Left lobe of liver (tissue), 2 donors: Measurements from ENCODE around the gene FBXO9. TPM values are rescaled to one million over a fixed set of nuclear protein-coding genes. Genes with fewer than 3 reads are reported as not detected.

Experiments
- ATAC-seq: fragments of 200-7000 bp; cut with Tn5 transposase; one replicate; pipeline ENCODE4 v1.9.1; 2020; ENCODE audit warnings: mild to moderate bottlenecking, moderate library complexity
- DNase-seq: peaks from one replicate; pipeline ENCODE4 v3.0.0-alpha.2; 2020; ENCODE audit warnings: low spot score
- total RNA-seq: library from RNA; stranded (reverse); gene quantifications from one replicate; pipeline ENCODE4 v1.2.1, GENCODE V29; 2021
- donor health status: DM: no; HTN: no; CAD: no; lungs with moderate emphysema.
- donor health status: DM: no; HTN: yes; CAD: no.

The FBXO9 gene
- total RNA-seq, 1 donor from 2014 or later = 70.2 TPM

DNA sequence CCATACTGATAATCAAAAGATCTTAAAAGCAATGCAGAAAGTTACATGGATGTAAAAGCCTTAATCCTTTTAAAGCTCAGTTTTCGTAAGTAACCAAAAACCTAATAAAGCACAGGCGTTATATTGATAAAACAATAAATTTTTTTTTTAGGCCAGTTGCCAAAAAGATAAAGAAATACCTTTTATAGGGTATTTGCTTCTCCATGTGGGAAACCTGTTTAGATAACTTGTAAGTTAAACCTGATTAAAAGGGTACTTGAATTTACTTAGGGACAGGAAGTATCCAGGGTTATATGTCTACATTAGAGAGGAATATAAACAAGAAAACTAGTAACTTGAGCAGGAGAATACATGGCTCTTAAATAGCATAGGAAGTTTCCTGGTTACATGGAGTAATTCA, 21.1 kb downstream of the FBXO9 start:
- no peak for ATAC-seq

DNA sequence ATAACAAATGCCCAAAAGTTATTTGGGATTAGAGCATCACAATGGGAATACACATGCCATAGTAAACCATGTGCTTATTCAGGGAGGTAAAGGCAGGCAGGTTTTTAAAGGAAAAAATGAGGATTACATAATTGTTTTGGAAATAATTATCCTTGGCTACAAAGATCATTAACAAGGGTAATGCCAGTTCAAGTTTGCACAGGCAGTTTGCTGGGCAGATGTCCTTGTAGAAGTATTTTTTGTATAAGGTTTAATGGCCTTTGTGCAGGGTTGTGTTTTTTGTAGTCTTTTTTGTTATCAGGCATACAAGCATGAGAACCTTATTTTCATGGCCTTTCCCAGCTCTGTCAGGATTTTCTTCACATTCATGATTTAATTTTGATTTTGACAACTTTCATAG, 24.7 kb downstream of the FBXO9 start:
- ATAC-seq = peak; percentile 46
- no peak for DNase-seq

More for the DNA sequence above, 21.1 kb downstream of the FBXO9 start:
- no peak for DNase-seq

DNA sequence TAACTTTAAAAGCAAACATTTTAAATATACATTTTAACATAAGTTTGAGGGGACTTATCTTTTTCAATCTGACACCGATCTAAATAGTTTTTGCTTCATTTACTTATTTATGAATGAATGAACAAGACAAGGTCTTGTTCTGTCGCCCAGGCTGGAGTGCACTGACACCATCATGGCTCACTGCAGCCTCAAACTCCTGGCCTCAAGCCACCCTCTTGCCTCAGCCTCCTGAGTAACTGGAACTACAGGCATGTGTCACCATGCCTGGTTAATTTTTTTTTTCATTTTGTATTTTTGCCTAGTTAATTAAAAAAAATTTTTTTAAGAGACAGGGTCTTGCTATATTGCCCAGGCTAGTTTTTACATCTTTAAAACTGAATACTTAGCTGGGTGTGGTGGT, 25.4 kb downstream of the FBXO9 start:
- DNase-seq (no peak), ATAC-seq (no peak)

DNA sequence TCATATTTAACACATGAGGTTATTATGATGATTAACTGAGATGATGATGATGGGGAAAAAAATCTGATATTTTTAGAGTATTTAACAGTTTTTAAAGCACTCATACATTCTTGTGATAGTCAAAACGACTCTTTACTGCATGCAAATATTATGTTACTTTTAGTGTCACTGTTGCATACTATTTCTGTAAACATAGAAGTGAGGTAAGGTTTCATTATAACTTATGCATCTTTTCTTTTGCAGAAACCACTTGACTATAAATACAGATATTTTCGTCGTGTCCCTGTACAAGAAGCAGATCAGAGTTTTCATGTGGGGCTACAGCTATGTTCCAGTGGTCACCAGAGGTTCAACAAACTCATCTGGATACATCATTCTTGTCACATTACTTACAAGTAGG, 30.1 kb downstream of the FBXO9 start:
- no peak for DNase-seq

DNA sequence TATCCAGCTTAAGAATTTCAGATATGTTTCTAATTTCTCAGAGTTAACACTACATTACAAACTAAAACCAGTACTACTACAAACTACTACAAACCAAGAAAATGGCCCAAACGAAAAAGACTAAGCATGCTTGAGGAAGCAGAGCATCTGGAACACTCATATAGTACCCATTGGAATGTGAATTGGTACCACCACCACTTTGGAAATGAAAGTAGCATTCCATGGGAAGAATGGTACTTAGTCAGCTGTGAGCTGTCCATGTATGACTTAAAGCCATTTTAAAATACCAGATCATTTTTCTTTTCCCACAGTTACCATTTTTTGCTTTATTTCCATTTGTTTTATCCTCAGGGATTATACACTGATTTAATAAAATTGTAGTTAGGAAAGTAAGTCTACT, 30.5 kb downstream of the FBXO9 start:
- DNase-seq (no peak), ATAC-seq (no peak)

More for the DNA sequence above, 30.1 kb downstream of the FBXO9 start:
- ATAC-seq = no peak

DNA sequence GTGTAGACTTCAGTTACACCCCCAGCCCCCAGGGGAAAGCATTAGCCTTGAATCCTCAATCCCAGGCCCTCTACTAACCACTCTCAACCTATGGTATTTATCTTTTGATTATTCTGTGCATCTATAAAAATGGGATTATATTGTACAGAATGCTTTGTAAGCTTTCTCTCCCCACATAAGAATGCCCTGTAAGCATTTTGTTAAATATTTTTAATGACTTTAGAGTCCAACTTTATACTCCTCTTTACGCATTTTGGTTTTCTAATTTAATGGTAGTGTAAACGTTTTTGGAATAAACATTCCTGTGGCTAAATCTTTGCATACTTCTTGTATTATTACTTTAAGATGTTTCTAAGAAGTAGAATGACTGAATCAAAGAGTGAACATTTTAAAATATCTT, 35.4 kb downstream of the FBXO9 start:
- no peak for ATAC-seq
- DNase-seq = no peak

DNA sequence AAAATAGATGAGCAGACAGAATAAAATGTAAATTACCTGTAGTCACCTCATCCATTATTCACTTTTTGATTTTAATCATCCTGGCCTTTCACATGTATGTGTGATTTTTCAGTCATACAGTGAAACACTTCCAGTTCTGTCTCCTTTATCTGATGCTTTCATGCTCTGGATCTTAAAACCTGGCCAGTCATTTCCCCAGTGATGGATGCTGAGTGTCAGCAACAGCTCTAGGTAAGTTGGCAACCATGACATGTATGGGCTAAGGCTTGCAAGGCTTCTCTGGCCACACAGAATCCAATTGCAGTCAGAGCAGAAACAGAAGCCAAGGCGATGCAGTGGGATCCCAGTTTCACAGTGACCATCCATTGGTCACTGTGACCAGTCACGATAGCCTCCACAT, 35.8 kb downstream of the FBXO9 start:
- ATAC-seq = no peak

DNA sequence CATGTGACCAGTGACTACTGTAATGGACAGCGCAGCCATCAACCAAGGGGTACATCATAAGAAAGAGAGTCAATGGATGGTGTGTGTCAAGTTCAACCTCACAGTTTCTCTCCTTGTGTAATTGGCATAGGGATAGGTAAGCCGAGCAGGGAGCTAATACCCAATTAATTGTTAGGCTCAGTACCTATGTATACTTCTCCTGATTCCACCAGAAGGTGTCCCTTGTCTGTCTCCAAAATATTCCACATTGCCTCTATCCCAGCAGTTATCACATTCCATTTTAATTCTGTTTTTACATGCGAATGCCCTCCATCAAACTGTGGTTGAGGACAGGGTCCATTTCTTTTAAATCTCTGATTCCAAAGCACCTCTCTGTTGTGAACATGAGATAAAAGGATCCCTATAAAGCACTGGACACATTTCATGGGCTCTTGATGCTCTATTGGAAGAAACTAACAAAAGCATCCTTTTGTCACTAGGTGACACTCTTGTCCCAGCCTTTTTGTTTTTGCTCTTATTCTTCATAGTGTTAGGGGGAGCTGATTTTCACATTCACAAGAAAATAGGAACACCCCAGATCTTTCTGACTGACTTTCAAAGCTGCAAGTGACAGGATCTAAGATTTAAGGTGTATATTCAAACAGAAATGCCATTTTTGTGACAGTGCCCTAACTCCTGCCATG, 38.9 kb downstream of the FBXO9 start:
- no peak for ATAC-seq

More for the DNA sequence above, 35.8 kb downstream of the FBXO9 start:
- DNase-seq = no peak

DNA sequence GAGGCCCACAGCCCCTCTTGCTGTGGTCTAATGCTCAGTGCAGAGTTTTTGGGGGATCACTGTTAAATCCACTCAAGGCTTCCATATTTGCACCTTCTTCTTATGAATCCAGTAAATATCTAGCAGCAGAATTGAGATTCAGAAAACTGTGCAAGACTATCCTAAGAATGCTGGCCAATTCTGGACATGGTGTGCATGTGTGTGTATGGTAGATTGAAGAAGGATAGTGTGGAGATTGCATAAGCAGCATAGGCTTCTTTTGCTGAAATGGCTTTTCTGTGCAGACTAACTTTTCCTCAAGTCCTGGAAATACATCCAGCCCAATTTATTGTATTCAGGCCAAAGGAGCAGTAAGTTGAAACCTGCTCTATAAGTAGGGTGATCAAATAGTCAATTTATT, 39.7 kb downstream of the FBXO9 start:
- ATAC-seq (no peak), DNase-seq (no peak)

More for the DNA sequence above, 38.9 kb downstream of the FBXO9 start:
- DNase-seq = no peak

DNA sequence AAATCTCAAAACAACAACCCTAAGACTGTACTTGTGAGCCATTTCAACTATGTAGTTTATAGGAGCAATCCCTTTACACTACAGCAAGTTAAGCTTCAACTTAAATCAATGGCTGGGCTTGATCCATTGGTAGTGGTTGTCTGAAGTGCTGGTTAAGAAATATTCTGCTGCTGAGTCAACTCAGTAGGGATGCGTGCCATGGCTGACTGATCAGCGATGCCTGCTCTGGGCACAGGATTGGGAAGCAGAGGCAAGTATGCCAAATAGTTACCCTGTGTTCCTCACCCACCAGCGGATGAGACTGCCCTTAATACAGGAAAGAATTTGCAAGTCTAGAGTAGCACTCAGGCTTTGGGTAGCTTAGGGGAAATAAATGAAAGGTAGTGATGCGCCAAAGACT, 41.9 kb downstream of the FBXO9 start:
- ATAC-seq = no peak
- DNase-seq = no peak

DNA sequence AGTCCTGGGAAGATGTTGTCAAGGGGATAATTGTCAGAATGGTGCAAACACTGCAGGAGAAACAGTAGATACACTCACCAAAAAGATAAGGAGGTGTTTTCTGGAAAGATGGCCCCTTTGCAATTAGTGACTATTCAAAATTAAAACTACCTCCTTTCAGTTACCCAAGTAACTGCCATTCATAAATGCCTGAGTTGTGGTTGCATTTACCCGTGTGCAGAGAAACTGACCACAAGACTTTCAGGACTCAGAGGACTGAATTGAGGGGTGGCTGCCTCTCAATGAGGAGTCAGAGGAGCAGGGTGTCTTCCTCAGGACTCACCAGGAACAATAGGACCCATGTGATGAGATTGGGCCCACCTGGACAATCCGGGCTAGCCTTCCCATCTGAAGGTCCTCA, 44.4 kb downstream of the FBXO9 start:
- ATAC-seq (no peak), DNase-seq (no peak)

DNA sequence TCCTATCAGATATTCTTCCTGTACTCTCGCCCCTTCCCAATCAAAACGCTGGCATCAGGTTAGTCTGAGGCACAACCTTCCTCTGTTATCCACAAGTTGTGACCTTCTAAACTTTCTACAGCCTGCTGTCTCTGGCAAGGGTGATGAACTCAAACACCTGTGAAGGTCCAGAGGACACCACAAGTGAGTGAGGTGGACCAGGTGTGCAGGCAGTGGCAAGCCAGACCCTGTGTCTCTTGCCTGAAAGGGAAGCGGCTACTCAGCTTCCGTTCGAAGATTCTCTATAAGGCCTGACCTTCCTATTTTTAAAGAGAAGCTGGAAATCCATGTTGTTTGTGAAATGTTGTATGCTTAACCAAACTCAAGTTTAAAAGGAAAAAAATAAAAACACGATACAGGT, 46.7 kb downstream of the FBXO9 start:
- no peak for DNase-seq
- no peak for ATAC-seq

DNA sequence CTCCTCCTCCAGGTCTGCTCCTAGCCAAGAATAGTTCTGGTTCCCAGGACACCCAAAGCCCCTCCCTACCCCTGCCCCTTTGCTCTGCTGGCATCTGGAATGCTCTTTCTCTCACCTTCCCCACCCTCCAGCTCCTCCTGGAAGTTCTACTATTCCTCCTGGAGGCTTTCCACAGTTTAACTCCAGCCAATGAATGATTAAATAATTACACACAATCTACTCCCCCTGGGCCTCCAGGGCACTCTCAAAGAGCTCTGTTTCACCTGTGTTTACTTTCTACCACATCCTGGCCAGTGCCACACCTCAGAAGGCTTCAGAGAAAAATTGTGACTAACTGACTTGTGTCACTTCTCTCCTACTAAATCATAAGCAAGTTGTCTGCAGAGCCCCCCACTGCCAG, 47.2 kb downstream of the FBXO9 start:
- no peak for ATAC-seq
- DNase-seq = no peak

DNA sequence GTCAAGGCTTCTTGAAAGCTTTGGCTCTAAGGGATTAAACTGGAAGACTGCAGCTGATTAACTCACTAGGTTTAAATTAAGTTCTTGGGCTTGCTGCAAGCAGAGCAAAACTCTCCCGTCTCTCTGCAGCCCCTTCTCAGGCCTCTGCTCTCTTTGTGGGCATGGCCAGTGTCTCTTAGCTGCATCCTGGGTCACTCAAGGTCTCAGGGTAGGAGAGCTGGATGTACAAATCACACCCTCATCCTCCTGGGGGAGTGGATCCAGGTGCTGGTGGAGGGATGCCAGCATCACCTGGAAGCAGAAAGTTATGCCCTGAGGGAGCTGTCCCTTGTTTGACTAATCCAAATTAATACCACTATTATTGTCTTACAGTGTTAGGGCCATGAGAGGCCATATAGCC, 47.7 kb downstream of the FBXO9 start:
- ATAC-seq (no peak), DNase-seq (no peak)

DNA sequence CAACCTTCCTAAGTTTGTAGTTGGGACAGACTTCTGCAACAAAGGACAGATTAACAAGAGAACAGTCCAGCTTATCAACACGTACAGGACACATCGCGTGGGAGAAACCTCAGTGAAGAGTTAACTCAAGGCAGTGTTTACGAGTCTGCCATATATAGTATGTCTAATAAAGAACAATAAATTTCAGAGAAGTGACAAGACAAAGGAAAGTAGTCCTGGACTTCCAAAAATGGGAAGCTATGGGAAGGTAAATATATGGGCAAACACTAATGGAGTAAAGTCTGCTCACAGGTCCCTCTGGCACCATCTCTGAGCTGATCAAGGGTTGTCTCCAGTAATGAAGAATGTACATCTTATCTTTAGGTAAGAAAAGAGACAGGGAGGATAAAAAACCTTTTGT, 48.5 kb downstream of the FBXO9 start:
- no peak for ATAC-seq
- no peak for DNase-seq

DNA sequence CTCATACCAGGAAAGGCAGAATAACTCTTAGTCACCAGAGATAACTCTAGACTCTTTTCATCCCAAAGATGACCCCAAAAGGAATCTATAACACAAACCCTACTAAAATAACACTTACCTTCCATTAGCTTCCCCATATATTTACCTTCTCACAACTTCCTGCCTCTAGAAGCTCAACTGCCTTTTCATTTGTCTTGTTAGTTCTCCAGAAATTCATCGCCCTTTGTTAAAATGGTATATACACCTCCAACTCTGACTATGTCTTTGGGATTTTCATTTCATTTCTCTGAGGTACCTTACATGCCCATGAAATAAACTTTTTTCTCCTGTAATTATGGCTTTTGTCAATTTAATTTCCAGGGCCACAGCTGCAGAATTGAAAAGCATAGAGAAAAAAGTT, 49.9 kb downstream of the FBXO9 start:
- DNase-seq = no peak
- ATAC-seq = no peak

DNA sequence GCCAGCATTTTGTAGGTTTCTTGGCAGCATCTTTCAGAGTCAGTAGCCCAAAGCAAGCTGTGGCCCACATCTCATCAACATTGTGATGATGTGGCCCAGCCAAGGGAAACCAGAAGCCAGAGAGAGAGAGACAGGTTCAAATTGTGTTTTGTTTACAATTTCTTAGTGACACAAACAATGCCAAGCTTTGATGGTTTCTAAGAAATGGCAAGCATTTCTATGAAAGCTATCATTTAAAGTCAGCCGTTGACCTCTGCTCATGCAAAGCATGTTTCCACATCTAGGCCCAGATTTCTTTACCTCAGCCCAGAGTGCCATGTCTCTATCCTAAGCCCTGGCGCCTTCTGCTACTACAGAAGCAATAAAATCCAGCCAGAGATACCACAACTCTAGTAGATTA, 50.5 kb downstream of the FBXO9 start:
- DNase-seq (no peak), ATAC-seq (no peak)

DNA sequence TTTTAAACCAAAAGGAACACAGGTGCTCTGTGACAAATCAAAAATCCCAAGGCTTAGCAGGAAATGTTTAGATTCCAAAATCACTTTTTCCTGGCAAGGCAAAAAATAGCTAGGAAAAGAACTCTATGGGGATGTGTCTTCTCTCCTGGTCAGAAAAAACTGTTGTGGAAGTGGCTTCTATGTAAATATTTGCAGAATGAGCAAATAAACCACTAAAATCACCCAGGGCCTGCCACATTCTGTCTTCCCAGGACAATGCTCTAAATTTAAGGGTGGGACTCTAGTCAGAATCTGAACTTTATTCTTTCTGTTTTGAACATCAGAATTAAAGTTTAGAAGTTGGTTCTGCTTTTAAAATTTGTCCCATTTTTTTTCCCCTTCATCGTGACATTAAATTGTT, 54.1 kb downstream of the FBXO9 start:
- ATAC-seq (peak; percentile 54), DNase-seq (no peak)

DNA sequence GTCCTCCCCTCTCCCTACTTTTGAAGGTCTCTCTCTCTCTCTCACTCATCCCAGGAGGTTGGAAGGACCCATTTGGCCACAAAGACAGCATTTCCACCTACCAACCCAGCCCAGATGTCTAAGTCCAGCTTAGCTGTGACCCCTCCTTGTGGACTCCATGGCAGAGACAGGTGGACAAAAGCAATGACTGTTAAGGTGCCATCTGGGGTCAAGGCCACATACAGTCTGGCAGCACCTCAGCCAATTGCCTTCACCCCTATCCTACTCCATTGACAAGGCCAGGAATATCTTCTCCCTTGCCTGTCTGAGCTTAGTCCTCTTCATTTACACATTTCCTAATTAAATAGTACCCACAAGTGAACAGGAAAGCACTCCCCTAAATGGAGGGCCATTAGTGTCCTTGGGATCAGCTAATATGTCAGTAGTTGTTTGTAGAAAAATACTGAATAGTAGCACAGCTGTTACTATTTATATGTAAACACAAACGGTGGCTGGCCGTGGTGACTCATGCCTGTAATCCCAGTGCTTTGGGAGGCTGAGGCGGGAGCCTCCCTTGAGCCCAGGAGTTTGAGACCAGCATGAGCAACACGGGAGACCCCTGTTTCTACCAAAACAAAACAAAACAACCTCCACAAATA, 54.7 kb downstream of the FBXO9 start:
- no peak for DNase-seq
- ATAC-seq = no peak

DNA sequence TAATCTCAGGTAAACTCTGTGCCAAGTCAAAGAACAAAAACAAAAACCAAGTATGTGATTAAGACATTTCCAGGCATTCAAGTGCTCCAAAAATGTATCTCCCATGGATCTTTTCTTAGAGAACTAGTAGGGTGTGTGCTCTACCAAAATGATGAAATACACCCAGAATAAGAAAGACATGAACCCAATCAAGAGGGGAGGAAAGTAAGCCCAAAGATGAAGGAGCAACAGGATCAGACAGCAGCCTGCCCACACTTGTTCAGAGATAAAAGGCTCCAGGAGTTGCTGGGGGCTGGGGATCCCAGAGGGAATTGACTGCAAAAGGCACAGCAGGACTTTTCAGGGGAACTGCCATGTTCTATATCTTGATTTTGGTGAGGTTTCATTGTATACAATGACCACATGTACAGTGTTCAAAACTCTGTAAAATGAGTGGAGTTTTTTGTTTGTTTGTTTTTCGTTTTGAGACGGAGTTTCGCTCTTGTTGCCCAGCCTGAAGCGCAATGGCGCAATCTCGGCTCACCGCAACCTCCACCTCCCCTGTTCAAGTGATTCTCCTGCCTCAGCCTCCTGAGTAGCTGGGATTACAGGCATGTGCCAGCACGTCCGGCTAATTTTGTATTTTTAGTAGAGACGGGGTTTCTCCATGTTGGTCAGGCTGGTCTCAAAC, 59.1 kb downstream of the FBXO9 start:
- DNase-seq (no peak), ATAC-seq (no peak)

DNA sequence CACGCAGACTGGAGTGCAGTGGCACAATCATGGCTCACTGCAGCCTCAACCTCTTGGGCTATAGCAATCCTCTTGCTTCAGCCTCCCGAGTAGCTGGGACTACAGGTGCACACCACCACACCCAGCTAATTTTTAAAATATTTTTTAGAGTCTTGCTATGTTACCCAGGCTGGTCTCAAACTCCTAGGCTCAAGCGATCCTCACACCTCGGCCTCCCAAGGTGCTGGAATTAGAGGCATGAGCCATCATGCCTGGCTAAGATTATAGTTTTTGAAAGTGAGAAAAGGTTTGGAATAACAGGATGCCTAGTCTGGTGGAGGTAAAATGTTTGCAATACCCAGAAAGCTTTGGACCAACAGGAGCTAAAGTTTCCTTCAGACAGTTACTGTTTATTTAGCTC, 60.1 kb downstream of the FBXO9 start:
- DNase-seq = no peak
- ATAC-seq = no peak

DNA sequence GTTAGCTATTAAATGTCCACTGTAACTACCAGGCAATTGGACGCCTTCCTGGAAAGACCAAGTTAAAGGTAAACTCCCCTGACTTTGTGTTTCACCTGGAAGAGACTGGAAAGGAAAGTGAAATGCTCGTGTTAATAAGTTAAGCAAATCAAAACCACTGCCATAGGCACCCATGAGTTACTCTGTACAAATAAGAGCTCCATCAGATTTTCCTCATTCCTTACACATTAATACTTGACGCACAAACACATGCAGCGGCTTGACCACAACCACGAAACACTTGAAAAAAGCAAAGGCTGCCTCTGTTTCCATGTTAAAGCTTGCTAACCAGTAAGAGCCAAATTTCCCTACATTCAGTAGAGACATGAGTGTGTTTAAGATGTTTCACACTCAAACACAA, 63.6 kb downstream of the FBXO9 start:
- ATAC-seq (no peak), DNase-seq (no peak)
